Measurements from ENCODE around the gene CCDC120.

Gene CCDC120

DNA sequence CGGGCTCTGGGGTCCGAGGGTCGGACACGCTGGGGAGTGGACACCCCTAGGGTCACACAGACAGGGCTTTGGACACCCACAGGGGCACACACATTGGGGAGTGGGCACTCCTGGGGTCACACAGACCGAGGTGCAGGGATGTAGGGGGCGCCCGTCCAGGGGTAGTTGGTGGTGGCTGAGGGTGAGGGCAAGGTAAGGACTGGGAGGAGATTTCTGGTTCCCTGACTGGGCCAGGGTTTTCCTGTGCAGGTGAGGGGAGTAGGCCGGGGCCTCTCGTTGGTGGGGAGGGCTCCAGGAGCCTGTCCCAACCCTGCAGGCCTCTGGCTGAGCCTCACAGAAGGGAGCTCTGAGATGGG is 42.8 kb downstream of the CCDC120 start:
- no peak for DNase-seq (ENCODE audit: low read depth)
- TF ChIP-seq, protein P1, sequence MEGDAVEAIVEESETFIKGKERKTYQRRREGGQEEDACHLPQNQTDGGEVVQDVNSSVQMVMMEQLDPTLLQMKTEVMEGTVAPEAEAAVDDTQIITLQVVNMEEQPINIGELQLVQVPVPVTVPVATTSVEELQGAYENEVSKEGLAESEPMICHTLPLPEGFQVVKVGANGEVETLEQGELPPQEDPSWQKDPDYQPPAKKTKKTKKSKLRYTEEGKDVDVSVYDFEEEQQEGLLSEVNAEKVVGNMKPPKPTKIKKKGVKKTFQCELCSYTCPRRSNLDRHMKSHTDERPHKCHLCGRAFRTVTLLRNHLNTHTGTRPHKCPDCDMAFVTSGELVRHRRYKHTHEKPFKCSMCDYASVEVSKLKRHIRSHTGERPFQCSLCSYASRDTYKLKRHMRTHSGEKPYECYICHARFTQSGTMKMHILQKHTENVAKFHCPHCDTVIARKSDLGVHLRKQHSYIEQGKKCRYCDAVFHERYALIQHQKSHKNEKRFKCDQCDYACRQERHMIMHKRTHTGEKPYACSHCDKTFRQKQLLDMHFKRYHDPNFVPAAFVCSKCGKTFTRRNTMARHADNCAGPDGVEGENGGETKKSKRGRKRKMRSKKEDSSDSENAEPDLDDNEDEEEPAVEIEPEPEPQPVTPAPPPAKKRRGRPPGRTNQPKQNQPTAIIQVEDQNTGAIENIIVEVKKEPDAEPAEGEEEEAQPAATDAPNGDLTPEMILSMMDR (IDR thresholded peaks at IDR 0.05; ENCODE audit: insufficient read depth, low read depth, low read length, missing control alignments), result no peak
- peak overlapping the region; percentile 68 for H3K4me3 ChIP-seq (ENCODE audit: low read length)

DNA sequence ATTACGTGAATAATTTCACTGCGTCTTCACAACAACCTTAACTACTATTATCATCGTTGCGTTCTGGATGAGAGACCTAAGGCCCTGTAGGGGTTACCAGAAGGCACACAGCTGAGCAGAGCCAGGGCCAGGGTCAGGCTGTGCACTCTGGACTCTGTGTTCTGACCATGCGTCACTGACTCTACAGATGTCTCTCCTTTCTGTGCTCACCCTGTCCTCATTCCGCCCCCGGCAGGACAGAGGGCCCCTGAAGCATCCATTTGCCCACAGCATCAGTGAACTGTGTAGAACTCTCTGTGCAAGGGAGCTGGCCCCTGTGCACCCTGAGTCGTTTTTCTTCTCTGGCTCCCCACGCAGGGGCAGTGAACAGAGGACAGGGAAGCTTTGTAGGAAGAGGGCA is 43.4 kb downstream of the CCDC120 start:
- TF ChIP-seq, protein P1 (IDR thresholded peaks at IDR 0.05; ENCODE audit: insufficient read depth, low read depth, low read length, missing control alignments), result no peak
- DNase-seq (ENCODE audit: low read depth), result no peak
- H3K4me3 ChIP-seq (ENCODE audit: low read length), result no peak overlapping the region

DNA sequence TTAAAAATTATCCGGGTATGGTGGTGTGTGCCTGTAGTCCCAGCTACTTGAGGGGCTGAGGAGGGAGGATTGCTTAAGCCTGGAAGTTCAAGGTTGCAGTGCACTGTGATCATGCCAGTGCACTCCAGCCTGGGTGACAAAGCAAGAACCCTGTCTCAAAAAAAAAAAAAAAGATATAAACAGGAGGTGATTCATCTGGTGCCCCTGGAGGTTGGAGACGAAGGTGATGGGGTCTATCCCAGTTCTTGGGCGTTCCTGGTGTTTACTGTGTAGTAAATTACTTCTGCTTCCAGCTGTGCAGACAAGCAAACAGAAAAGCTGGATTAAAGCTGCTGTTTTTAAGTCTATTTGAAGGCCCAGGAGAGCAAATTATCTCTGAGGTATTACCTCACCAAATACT is 44.8 kb downstream of the CCDC120 start:
- DNase-seq (ENCODE audit: low read depth), result no peak
- TF ChIP-seq, protein P1 (IDR thresholded peaks at IDR 0.05; ENCODE audit: insufficient read depth, low read depth, low read length, missing control alignments), result no peak
- no peak overlapping the region for H3K4me3 ChIP-seq (ENCODE audit: low read length)

DNA sequence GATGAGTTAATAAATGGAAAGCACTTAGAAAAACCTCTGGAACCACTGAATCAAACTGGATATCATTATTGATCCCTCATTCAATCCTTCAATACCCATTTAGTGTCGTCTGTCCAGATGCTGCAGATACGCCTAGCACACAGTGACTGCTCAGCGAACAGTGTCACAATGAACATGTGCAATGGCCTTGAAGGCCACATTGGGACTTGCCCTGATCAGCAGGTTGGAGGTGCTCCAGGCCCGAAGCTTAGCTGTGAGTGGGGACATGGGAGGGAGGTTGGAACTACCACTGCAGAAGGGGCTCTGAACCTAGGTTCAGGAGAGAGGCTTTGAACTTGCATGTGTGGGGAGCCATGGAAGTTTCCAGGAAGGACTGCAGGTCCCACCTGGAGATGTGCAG is 47.5 kb downstream of the CCDC120 start:
- TF ChIP-seq, protein P1 (IDR thresholded peaks at IDR 0.05; ENCODE audit: insufficient read depth, low read depth, low read length, missing control alignments), result no peak
- no peak overlapping the region for H3K4me3 ChIP-seq (ENCODE audit: low read length)
- DNase-seq (ENCODE audit: low read depth), result no peak

DNA sequence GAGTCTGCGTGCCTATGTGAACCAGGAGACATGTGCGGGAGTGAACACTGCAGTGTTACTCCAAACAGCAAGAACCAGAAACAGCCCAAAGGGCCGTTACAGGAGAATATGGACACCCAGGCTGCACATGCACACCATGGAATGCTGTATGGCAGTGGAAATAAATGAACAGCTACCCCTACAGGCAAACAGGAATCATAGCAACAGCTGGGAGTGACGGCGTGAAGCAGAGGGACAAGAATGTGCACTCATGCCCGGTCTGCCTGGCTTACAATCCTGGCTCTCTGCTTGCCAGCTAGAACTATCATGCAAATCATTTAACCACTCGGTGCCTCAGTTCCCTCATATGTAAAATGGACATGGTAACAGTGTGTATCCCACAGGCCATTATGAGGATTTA is 48.1 kb downstream of the CCDC120 start:
- DNase-seq (ENCODE audit: low read depth), result peak; percentile 60
- H3K4me3 ChIP-seq (ENCODE audit: low read length), result no peak overlapping the region
- TF ChIP-seq, protein P1 (IDR thresholded peaks at IDR 0.05; ENCODE audit: insufficient read depth, low read depth, low read length, missing control alignments), result peak; percentile 58

DNA sequence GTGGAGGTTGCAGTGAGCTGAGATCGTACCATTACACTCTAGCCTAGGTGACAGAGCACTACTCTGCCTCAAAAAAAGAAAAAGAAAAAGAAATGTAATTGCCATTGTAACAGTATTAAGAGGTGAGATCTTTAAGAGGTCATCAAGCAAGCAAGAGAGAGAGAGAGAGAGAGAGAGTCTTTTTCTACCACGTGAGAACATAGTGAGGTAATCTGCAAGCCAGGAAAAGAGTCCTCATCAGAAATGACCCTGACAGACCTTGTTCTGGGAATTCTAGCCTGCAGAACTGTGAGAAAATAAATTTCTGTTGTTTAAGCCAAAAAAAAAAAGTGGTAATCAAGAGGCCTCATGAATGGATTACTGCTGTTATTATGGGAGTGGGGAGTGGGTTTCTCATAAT is 49.8 kb downstream of the CCDC120 start:
- TF ChIP-seq, protein P1 (IDR thresholded peaks at IDR 0.05; ENCODE audit: insufficient read depth, low read depth, low read length, missing control alignments), result no peak
- H3K4me3 ChIP-seq (ENCODE audit: low read length), result no peak overlapping the region
- DNase-seq (ENCODE audit: low read depth), result no peak

DNA sequence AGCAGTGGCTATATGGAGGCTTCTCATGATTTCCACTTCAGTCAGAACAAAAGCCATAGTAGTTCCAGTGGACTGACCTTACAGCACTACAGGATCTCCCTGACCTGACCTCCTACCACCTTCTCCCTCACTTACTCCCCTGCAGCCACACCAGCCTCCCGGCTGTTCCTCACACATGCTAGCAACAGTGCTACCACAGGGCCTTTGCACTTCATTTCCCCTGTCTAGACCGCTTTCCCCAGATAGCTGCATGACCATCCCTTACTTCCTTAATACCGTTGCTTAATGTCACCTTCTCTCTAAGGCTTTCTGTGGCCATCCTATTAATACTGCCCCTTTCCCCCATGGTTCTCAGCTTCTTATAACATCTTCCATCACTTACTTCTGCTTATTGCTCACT is 51.6 kb downstream of the CCDC120 start:
- DNase-seq (ENCODE audit: low read depth), result no peak
- TF ChIP-seq, protein P1 (IDR thresholded peaks at IDR 0.05; ENCODE audit: insufficient read depth, low read depth, low read length, missing control alignments), result no peak
- H3K4me3 ChIP-seq (ENCODE audit: low read length), result no peak overlapping the region

Measured in epithelial cell of esophagus (primary cell).